GM18519 (cell line): Measurements from ENCODE around the gene NBEAL2.
"Not testable (repeated sequence)": the region's sequence is repeated elsewhere in the genome, so short reads cannot be mapped to it uniquely, and the experiment has no call there.

ENCODE experiments used
- ATAC-seq: cut with Tn5 transposase; IDR thresholded peaks from one replicate; pipeline ENCODE4 v1.9.1; 2021; ENCODE audit warnings: mild to moderate bottlenecking, moderate library complexity; ENCODE audit not compliant: unreplicated experiment, low FRiP score

Gene NBEAL2

GRCh38 chr3:46960081-46960701 is 19.3 kb upstream of the NBEAL2 start:
- no peak for ATAC-seq

GRCh38 chr3:46960835-46961234 is 18.6 kb upstream of the NBEAL2 start:
- ATAC-seq: no peak

GRCh38 chr3:46962427-46962826 is 17.0 kb upstream of the NBEAL2 start:
- no peak for ATAC-seq

- ATAC-seq: no peak
These were observed 16.5 kb upstream of the NBEAL2 start for GRCh38 chr3:46962990-46963389.

- ATAC-seq: not testable (repeated sequence)
These were observed 15.4 kb upstream of the NBEAL2 start for GRCh38 chr3:46964038-46964590.

GRCh38 chr3:46965151-46965550 is 14.3 kb upstream of the NBEAL2 start:
- no peak for ATAC-seq

GRCh38 chr3:46966811-46967210 is 12.7 kb upstream of the NBEAL2 start:
- ATAC-seq: no peak

- ATAC-seq: no peak
These were observed 10.6 kb upstream of the NBEAL2 start for GRCh38 chr3:46968783-46969428.

- no peak for ATAC-seq
These were observed 8.9 kb upstream of the NBEAL2 start for GRCh38 chr3:46970391-46971091.

GRCh38 chr3:46971151-46971550 is 8.3 kb upstream of the NBEAL2 start:
- ATAC-seq: no peak

GRCh38 chr3:46971742-46972141 is 7.7 kb upstream of the NBEAL2 start:
- ATAC-seq: no peak

GRCh38 chr3:46972396-46972795 is 7.1 kb upstream of the NBEAL2 start:
- no peak for ATAC-seq

GRCh38 chr3:46974421-46975171 is 4.9 kb upstream of the NBEAL2 start:
- no peak for ATAC-seq

- ATAC-seq: peak; percentile 48
These were observed 2.9 kb upstream of the NBEAL2 start, which contains the start of gene CCDC12 for GRCh38 chr3:46976326-46977190. Gene CCDC12 (minus strand): TSS chr3:46976745. CDS start chr3:46976732, 13 bp downstream.

- ATAC-seq: no peak
These were observed 1.7 kb upstream of the NBEAL2 start for GRCh38 chr3:46977811-46978195.

- ATAC-seq: no peak
These were observed 1.1 kb upstream of the NBEAL2 start for GRCh38 chr3:46978381-46978780.

- ATAC-seq: no peak
These were observed 562 bp downstream of the NBEAL2 start for GRCh38 chr3:46979958-46980497.

- ATAC-seq: no peak
These were observed 2.5 kb downstream of the NBEAL2 start for GRCh38 chr3:46981932-46982471.

GRCh38 chr3:46982546-46982945 is 3.1 kb downstream of the NBEAL2 start:
- ATAC-seq: no peak
